SK-N-SH (cell line): ENCODE results near the gene BRCA1. TPM values are rescaled to one million over a fixed set of nuclear protein-coding genes. Genes with fewer than 3 reads are reported as not detected.

Source experiments
- CTCF ChIA-PET: fragments of 300-600, 350-600 bp; formaldehyde crosslinking; extraction: SDS; loops from one replicate; lab custom pipeline; 2021; lab: Yijun Ruan, JAX
- POLR2A ChIA-PET: fragments of 350-600 bp; sonication (Branson Sonifier 250); formaldehyde crosslinking; extraction: SDS; loops from one replicate; lab custom pipeline; 2020; ENCODE audit warnings: antibody characterized with exemption, inconsistent platforms; lab: Yijun Ruan, JAX
- DNase-seq: peaks from one replicate; pipeline ENCODE4 v3.0.0; 2012
- H2AFZ ChIP-seq: fragments of 200-600 bp; sonication (generic); 2 replicates; pipeline ENCODE4 v1.8.1; 2016; ENCODE audit warnings: antibody characterized with exemption, mild to moderate bottlenecking, low read depth
- H3F3A ChIP-seq: fragments of 200-600 bp; sonication (generic); replicated peaks from 2 replicates; pipeline ENCODE3; 2016; ENCODE audit warnings: antibody characterized with exemption, mild to moderate bottlenecking; ENCODE audit not compliant: insufficient read depth
- H3K27ac ChIP-seq, 2 experiments: fragments of 200-500 bp in 1 of 2; fragments of 200-600 bp in 1 of 2; sonication (Bioruptor generic) in 1 of 2; sonication (generic), shearing (Covaris generic) in 1 of 2; 2 replicates each; pipeline versions ENCODE4 v1.5.1 to v1.6.1; 2014 to 2016; ENCODE audit warnings: low read depth in 2 of 2, inconsistent platforms in 1 of 2, low read length in 1 of 2, mild to moderate bottlenecking in 1 of 2, mixed read lengths in 1 of 2
- H3K27me3 ChIP-seq: fragments of 200-600 bp; sonication (generic), shearing (Covaris generic); 2 replicates; pipeline ENCODE4 v1.6.1; 2016; ENCODE audit warnings: mixed run types; ENCODE audit not compliant: insufficient read depth
- H3K36me3 ChIP-seq, 2 experiments: fragments of 200-500 bp in 1 of 2; fragments of 200-600 bp in 1 of 2; sonication (Bioruptor generic) in 1 of 2; sonication (generic) in 1 of 2; replicated peaks in 1 of 2; 2 replicates each; pipeline versions ENCODE3 to v1.5.1; 2014 to 2016; ENCODE audit warnings: low read length in 1 of 2, mild to moderate bottlenecking in 1 of 2; ENCODE audit not compliant: insufficient read depth in 2 of 2, control insufficient read depth in 1 of 2
- H3K4me1 ChIP-seq, 2 experiments: fragments of 200-500 bp in 1 of 2; fragments of 200-600 bp in 1 of 2; sonication (Bioruptor generic) in 1 of 2; sonication (generic), shearing (Covaris generic) in 1 of 2; 2 replicates each; pipeline versions ENCODE4 v1.5.1 to v1.6.1; 2014 to 2016; ENCODE audit warnings: low read depth in 1 of 2, low read length in 1 of 2, mixed run types in 1 of 2; ENCODE audit not compliant: insufficient read depth in 2 of 2, control insufficient read depth in 1 of 2
- H3K4me2 ChIP-seq: fragments of 200-600 bp; sonication (generic), shearing (Covaris generic); 2 replicates; pipeline ENCODE4 v1.6.1; 2017; ENCODE audit warnings: mixed run types
- H3K4me3 ChIP-seq, 2 experiments: fragments of 200-500 bp in 1 of 2; fragments of 200-600 bp in 1 of 2; sonication (Bioruptor generic) in 1 of 2; sonication (generic), shearing (Covaris generic) in 1 of 2; 2 replicates each; pipeline versions ENCODE4 v1.5.1 to v1.8.1; 2014 to 2016; ENCODE audit warnings: low read depth in 2 of 2, inconsistent platforms in 1 of 2, low read length in 1 of 2, mild to moderate bottlenecking in 1 of 2, mixed read lengths in 1 of 2, moderate library complexity in 1 of 2
- H3K79me2 ChIP-seq: fragments of 200-600 bp; sonication (generic); 2 replicates; pipeline ENCODE4 v1.8.1; 2017; ENCODE audit warnings: mild to moderate bottlenecking; ENCODE audit not compliant: insufficient read depth
- H3K9ac ChIP-seq: fragments of 200-600 bp; sonication (generic); 2 replicates; pipeline ENCODE4 v1.6.1; 2017; ENCODE audit warnings: mixed run types
- H3K9me2 ChIP-seq: fragments of 200-600 bp; sonication (generic); 2 replicates; pipeline ENCODE4 v1.6.1; 2017; ENCODE audit warnings: mixed run types
- H3K9me3 ChIP-seq: fragments of 200-600 bp; sonication (generic); 2 replicates; pipeline ENCODE4 v1.6.1; 2017; ENCODE audit warnings: mixed run types, mild to moderate bottlenecking, moderate library complexity
- H4K20me1 ChIP-seq: fragments of 200-600 bp; sonication (generic); 2 replicates; pipeline ENCODE4 v1.6.1; 2017; ENCODE audit warnings: mild to moderate bottlenecking, mixed run types; ENCODE audit not compliant: insufficient read depth
- ELF1 ChIP-seq: IDR thresholded peaks from 2 replicates; pipeline ENCODE4 v1.4.0; 2012
- EZH2phosphoT487 ChIP-seq: fragments of 200-600 bp; sonication (generic); IDR thresholded peaks from 2 replicates; pipeline ENCODE4 v1.6.1; 2017; ENCODE audit warnings: low read depth, mixed run types, mild to moderate bottlenecking, antibody characterized with exemption, moderate library complexity, borderline replicate concordance
- FOXM1 ChIP-seq: IDR thresholded peaks from 2 replicates; pipeline ENCODE4 v1.4.0; 2012; ENCODE audit warnings: low read depth, mild to moderate bottlenecking
- JUND ChIP-seq: IDR thresholded peaks from 2 replicates; pipeline ENCODE4 v1.4.0; 2012
- MEF2A ChIP-seq: IDR thresholded peaks from 2 replicates; pipeline ENCODE4 v1.4.0; 2012; ENCODE audit warnings: low read depth, borderline replicate concordance
- RXRA ChIP-seq: IDR thresholded peaks from 2 replicates; pipeline ENCODE4 v1.4.0; 2012; ENCODE audit warnings: low read depth, mild to moderate bottlenecking, borderline replicate concordance
- SMC3 ChIP-seq: IDR thresholded peaks from 2 replicates; pipeline ENCODE4 v1.6.1; 2012; ENCODE audit warnings: low read depth, low read length, improper control_type of control experiment
- TCF12 ChIP-seq: IDR thresholded peaks from 2 replicates; pipeline ENCODE4 v1.4.0; 2012
- WGBS: methylation state at CpG from one replicate; pipeline ENCODE4 v1.1.6; 2017; ENCODE audit warnings: low lambda C conversion rate; 5-methylcytosine and 5-hydroxymethylcytosine counted together
- polyA plus RNA-seq, 3 experiments: library from polyadenylated mRNA; depleted of rRNA; stranded (reverse); fragments of >200 nt; gene quantifications; 2 replicates each; pipeline ENCODE4 v1.2.3, GENCODE V29; 2012
- TF ChIP-seq, protein P1 (sequence below): fragments of 200-600 bp; sonication (generic); IDR thresholded peaks from 2 replicates; pipeline ENCODE4 v1.6.1; 2017; ENCODE audit warnings: antibody characterized with exemption, mild to moderate bottlenecking, moderate library complexity
- TF ChIP-seq, protein P2 (sequence below): IDR thresholded peaks from 2 replicates; pipeline ENCODE4 v1.6.1; 2012; ENCODE audit warnings: mild to moderate bottlenecking, low read depth, low read length, moderate library complexity
- TF ChIP-seq, protein P3 (sequence below): fragments of 150-350 bp; IDR thresholded peaks from 2 replicates; pipeline ENCODE4 v1.6.1; 2017; ENCODE audit warnings: antibody characterized with exemption, low read length, low read depth, borderline replicate concordance
- TF ChIP-seq, protein P4 (sequence below): IDR thresholded peaks from 2 replicates; pipeline ENCODE4 v1.4.0; 2012; ENCODE audit warnings: low read depth, borderline replicate concordance
- TF ChIP-seq, protein P5 (sequence below): fragments of 150-350 bp; IDR thresholded peaks from 2 replicates; pipeline ENCODE4 v1.6.1; 2016; ENCODE audit warnings: mild to moderate bottlenecking, low read depth, low read length

The BRCA1 gene
- polyA plus RNA-seq, 1 of the 3 experiments (the other 2 are of a cell fraction) = 11.2 TPM

DNA sequence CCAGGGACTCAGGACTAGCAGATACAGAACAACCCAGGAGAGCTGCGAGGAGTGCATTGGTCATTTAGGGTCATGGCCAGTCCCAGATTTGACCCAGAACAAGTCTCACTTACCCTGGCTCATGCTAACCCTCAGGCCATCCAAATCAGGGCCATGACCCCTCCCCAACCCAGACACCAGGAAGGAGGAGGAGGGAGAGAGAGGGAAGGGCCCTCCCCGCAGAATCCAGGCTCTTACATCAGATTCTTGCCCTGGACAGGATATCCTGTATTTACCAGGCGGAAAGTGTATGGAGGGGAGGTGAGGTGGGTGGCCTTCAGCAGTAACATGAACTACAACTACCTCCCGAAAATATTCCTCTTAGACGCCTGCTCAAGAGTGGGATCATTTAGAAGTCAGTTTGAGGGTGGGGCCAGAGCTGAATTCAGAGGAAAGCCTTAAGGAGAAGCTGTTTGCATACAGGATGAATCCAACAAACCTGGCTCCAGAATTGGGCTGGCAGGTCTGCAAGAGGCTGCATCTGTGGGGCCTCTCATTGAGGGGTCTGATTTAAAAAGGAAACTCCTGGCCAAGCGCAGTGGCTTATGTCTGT, 105.0 kb downstream of the BRCA1 start:
- Histone ChIP-seq H3K9me2 (no peaks in the 10 kb centered on the region), H3K4me2 (peak overlapping the region; percentile 98), H3K27me3 (no peaks in the 10 kb centered on the region), H3K27ac (peak overlapping the region in 1 of 2 experiments; percentile 20; a peak in 1 of 4 replicates), H3F3A (peaks cover 6% of the 10 kb centered on the region), H3K9me3 (no peaks in the 10 kb centered on the region), H3K4me3 (peak overlapping the region in 1 of 2 experiments; percentile 99; a peak in 2 of 4 replicates), H3K36me3 (peaks cover 15 to 24% of the 10 kb centered on the region in 2 experiments), H2AFZ (no peak overlapping the region), H3K9ac (no peak overlapping the region; the same call in 1 of the 2 replicates), H3K79me2 (peaks cover 31% of the 10 kb centered on the region), H3K4me1 (peaks cover 0 to 26% of the 10 kb centered on the region in 2 experiments; a peak in 2 of 4 replicates), H4K20me1 (0 out of 2 replicates have a peak, but pooled peaks cover 6% of the 10 kb centered on the region)
- TF ChIP-seq, protein P1, sequence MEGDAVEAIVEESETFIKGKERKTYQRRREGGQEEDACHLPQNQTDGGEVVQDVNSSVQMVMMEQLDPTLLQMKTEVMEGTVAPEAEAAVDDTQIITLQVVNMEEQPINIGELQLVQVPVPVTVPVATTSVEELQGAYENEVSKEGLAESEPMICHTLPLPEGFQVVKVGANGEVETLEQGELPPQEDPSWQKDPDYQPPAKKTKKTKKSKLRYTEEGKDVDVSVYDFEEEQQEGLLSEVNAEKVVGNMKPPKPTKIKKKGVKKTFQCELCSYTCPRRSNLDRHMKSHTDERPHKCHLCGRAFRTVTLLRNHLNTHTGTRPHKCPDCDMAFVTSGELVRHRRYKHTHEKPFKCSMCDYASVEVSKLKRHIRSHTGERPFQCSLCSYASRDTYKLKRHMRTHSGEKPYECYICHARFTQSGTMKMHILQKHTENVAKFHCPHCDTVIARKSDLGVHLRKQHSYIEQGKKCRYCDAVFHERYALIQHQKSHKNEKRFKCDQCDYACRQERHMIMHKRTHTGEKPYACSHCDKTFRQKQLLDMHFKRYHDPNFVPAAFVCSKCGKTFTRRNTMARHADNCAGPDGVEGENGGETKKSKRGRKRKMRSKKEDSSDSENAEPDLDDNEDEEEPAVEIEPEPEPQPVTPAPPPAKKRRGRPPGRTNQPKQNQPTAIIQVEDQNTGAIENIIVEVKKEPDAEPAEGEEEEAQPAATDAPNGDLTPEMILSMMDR = no peak
- TF ChIP-seq, protein P2, sequence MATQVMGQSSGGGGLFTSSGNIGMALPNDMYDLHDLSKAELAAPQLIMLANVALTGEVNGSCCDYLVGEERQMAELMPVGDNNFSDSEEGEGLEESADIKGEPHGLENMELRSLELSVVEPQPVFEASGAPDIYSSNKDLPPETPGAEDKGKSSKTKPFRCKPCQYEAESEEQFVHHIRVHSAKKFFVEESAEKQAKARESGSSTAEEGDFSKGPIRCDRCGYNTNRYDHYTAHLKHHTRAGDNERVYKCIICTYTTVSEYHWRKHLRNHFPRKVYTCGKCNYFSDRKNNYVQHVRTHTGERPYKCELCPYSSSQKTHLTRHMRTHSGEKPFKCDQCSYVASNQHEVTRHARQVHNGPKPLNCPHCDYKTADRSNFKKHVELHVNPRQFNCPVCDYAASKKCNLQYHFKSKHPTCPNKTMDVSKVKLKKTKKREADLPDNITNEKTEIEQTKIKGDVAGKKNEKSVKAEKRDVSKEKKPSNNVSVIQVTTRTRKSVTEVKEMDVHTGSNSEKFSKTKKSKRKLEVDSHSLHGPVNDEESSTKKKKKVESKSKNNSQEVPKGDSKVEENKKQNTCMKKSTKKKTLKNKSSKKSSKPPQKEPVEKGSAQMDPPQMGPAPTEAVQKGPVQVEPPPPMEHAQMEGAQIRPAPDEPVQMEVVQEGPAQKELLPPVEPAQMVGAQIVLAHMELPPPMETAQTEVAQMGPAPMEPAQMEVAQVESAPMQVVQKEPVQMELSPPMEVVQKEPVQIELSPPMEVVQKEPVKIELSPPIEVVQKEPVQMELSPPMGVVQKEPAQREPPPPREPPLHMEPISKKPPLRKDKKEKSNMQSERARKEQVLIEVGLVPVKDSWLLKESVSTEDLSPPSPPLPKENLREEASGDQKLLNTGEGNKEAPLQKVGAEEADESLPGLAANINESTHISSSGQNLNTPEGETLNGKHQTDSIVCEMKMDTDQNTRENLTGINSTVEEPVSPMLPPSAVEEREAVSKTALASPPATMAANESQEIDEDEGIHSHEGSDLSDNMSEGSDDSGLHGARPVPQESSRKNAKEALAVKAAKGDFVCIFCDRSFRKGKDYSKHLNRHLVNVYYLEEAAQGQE = no peak
- TF ChIP-seq SMC3 (no peak), FOXM1 (no peak), TCF12 (no peak), MEF2A (no peak), RXRA (no peak), ELF1 (no peak), EZH2phosphoT487 (no peak), JUND (no peak)
- TF ChIP-seq, protein P3, sequence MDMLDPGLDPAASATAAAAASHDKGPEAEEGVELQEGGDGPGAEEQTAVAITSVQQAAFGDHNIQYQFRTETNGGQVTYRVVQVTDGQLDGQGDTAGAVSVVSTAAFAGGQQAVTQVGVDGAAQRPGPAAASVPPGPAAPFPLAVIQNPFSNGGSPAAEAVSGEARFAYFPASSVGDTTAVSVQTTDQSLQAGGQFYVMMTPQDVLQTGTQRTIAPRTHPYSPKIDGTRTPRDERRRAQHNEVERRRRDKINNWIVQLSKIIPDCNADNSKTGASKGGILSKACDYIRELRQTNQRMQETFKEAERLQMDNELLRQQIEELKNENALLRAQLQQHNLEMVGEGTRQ = no peak
- TF ChIP-seq, protein P4, sequence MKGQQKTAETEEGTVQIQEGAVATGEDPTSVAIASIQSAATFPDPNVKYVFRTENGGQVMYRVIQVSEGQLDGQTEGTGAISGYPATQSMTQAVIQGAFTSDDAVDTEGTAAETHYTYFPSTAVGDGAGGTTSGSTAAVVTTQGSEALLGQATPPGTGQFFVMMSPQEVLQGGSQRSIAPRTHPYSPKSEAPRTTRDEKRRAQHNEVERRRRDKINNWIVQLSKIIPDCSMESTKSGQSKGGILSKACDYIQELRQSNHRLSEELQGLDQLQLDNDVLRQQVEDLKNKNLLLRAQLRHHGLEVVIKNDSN = no peak
- TF ChIP-seq, protein P5, sequence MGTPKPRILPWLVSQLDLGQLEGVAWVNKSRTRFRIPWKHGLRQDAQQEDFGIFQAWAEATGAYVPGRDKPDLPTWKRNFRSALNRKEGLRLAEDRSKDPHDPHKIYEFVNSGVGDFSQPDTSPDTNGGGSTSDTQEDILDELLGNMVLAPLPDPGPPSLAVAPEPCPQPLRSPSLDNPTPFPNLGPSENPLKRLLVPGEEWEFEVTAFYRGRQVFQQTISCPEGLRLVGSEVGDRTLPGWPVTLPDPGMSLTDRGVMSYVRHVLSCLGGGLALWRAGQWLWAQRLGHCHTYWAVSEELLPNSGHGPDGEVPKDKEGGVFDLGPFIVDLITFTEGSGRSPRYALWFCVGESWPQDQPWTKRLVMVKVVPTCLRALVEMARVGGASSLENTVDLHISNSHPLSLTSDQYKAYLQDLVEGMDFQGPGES = no peak
- DNase-seq = no peak
- ChIA-PET CTCF (interaction anchor here (3.1 kb wide), 1 partner anchor 22 kb away, joined by 11 read pairs; the partner anchor contains the start of gene RPL27), POLR2A (interaction anchor here (2.5 kb wide), 1 partner anchor 22 kb away, joined by 15 read pairs; the partner anchor contains the start of gene RPL27)
- 84% methylated on average over 6 of the region's 6 CpGs for WGBS
